ENCODE measurements around the gene GLDC.

- no peak for TF ChIP-seq CTCF (IDR thresholded peaks at IDR 0.05)
- no peak for TF ChIP-seq POLR2A (IDR thresholded peaks at IDR 0.05)
Measured at GRCh38 chr9:6512085-6512657, 133.4 kb downstream of the GLDC start.
